GM12872 (cell line): ENCODE data around the gene FGD5.

Experiments used
- TF ChIP-seq, protein P1 (sequence below): IDR thresholded peaks from 3 replicates; pipeline ENCODE4 v1.5.1; 2011; ENCODE audit warnings: low read depth, mild to moderate bottlenecking, low read length, moderate library complexity; ENCODE audit not compliant: insufficient read depth

The FGD5 gene

DNA sequence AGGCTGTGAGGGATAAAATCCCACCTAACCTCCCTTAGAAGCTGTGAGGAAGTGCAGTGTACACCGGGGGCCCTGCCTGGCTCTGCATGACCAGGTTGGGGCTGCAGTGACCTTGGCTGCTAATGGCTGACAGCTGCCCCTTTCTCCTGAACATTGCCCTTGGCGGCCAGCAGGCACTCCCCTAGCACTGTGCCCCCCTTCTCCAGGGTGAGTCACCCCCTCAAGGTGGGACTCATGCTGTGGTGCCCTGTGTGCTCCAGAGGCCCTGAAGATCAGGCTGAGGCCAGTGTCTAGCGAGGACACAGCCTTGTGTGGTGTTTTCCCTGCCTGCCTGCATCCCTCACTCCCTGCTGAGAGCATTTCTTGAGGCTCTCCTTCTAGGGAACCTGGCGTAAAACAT, 21.0 kb upstream of the FGD5 start:
- TF ChIP-seq, protein P1, sequence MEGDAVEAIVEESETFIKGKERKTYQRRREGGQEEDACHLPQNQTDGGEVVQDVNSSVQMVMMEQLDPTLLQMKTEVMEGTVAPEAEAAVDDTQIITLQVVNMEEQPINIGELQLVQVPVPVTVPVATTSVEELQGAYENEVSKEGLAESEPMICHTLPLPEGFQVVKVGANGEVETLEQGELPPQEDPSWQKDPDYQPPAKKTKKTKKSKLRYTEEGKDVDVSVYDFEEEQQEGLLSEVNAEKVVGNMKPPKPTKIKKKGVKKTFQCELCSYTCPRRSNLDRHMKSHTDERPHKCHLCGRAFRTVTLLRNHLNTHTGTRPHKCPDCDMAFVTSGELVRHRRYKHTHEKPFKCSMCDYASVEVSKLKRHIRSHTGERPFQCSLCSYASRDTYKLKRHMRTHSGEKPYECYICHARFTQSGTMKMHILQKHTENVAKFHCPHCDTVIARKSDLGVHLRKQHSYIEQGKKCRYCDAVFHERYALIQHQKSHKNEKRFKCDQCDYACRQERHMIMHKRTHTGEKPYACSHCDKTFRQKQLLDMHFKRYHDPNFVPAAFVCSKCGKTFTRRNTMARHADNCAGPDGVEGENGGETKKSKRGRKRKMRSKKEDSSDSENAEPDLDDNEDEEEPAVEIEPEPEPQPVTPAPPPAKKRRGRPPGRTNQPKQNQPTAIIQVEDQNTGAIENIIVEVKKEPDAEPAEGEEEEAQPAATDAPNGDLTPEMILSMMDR, result no peak

DNA sequence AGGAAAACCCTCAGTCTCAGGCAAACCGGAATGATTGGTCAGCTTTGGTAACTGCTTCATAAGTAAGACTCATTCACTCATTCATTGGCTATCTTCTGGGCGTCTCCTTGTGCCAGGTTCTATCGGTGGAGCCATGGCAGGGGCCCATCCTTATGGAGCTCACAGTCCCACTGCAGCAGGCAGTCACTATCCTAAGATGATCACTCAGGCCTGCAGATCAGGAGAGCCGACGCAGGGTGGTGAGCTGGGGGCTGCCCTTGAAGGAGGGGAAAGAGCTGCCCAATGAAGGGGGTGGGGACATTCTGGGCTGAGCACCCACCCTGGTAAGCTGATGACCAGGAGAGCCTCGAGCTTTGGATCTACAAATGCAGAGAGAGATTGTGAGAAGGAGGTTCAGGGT, 20.5 kb upstream of the FGD5 start:
- TF ChIP-seq, protein P1, result no peak

GRCh38 chr3:14799146-14799545, 19.6 kb upstream of the FGD5 start:
- TF ChIP-seq, protein P1, result no peak

- TF ChIP-seq, protein P1, result no peak
These were observed 17.7 kb upstream of the FGD5 start for GRCh38 chr3:14801031-14801430.

DNA sequence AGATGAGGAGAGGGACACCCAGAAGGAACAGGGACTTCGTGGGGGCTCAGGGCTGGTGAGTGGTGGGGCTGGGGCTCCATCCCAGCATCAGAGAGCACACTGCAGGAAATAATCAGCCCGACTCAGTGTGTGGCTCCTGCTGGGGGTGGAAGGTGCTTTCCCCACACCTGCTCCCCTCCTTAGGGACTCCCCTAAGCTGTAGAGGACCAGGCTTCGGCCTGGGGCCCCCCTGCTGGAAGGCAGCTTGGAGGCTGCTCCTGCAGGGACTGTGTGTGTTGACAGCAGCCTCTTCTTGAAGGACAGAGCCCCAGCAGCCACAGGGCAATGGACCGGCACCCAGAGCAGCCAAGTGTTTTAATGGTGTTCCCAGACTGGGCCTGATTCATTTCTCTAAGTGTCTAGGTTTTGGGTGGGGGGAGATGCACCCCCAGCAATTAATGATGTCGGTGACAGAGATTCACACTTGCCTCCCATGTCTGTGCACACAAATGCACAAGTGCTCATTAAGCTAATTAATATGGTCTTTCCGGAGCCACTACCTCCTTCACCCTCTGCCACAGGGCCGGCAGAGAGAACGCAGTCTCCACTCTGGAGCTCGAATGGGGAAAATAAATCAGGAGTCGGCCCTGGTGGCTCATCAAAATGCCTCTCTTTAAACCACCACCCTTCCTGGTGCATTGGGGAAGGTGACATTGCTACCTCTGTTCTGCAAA, 16.9 kb upstream of the FGD5 start:
- TF ChIP-seq, protein P1, result no peak

DNA sequence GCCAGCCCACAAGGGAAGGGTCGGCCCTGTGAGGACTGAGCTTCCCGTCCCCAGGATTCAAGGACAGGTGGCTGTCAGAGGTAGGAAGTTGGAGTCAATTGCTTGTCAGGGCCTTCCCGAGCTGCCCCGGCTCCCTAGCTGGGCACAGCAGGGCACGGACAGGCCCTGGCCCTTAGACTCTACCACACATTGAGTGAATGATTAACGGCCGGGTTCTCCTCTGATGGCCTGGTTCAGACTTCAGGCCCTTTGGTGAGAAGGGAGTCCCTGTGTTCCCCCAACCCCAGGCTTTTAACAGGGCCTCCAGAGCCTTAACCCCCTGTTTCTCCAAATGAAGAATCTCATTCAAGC, 16.4 kb upstream of the FGD5 start:
- TF ChIP-seq, protein P1, result no peak

DNA sequence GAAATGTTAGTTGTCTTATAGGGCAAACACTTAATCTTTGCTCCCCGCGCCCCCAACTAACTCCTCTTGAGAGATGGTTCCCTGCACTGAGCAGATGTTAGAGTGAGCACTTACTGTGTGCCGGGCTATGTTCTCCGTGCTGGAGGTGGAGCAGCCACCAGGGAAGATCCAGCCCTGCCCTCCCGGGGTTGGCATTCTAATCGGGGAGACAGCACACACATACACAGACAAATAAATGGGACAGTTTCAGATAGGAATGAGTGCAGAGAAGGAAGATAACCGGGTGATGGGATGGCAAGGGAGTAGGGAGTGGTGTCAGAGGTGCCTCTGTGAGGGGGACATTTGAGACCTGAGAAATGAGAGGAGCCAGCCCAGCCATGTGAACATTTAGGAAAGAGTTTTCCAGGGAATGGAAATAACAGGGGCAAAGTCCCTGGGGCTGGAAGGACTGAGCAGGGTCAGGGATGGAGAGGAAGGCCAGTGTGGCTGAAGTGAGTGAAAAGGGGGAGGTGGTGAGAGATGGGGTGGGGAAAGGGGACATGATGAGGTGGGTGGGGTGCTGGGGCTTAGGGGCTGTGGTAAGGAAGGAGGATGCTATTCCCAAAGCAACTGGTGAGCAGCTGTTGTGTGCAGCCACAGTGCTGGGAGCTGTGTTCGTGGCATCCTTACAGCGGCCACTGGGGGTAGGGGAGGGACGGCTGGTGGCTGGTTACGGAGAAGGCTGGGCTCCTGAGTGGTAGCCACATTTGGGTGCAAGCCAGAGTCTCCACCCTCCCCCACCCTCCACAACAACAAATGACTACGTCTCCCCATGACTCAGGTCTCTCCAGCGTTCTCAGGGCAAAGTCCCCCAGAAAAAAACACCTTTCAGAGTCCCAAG, 15.4 kb upstream of the FGD5 start:
- TF ChIP-seq, protein P1, result no peak
